GM23248 (cell line): ENCODE results near the gene GLRX5. TPM values are rescaled to one million over a fixed set of nuclear protein-coding genes. Genes with fewer than 3 reads are reported as not detected.
"Not testable (repeated sequence)": the region's sequence is repeated elsewhere in the genome, so short reads cannot be mapped to it uniquely, and the experiment has no call there.

Experiments used
- DNase-seq: peaks from one replicate; pipeline ENCODE4 v3.0.0-alpha.2; 2015
- H2AFZ ChIP-seq: fragments of 200-600 bp; sonication (generic); 2 replicates; pipeline ENCODE4 v1.6.1; 2016; ENCODE audit warnings: antibody characterized with exemption
- H3F3A ChIP-seq: fragments of 200-600 bp; sonication (generic); 2 replicates; pipeline ENCODE4 v1.6.1; 2016; ENCODE audit warnings: mild to moderate bottlenecking, antibody characterized with exemption, mixed run types; ENCODE audit not compliant: insufficient read depth
- H3K27ac ChIP-seq: fragments of 200-600 bp; sonication (generic); 2 replicates; pipeline ENCODE4 v1.5.1; 2016; ENCODE audit warnings: mild to moderate bottlenecking
- H3K27me3 ChIP-seq: fragments of 200-600 bp; sonication (generic); replicated peaks from 2 replicates; pipeline ENCODE4 v1.6.1; 2016; ENCODE audit warnings: mild to moderate bottlenecking; ENCODE audit not compliant: insufficient read depth
- H3K36me3 ChIP-seq: fragments of 200-600 bp; sonication (generic); 2 replicates; pipeline ENCODE4 v1.6.1; 2016; ENCODE audit warnings: low read depth, mild to moderate bottlenecking
- H3K4me1 ChIP-seq: fragments of 200-600 bp; sonication (generic); 2 replicates; pipeline ENCODE4 v1.6.1; 2016; ENCODE audit warnings: mild to moderate bottlenecking; ENCODE audit not compliant: insufficient read depth
- H3K4me2 ChIP-seq: fragments of 200-600 bp; sonication (generic); one replicate; pipeline ENCODE4 v1.6.1; 2016; ENCODE audit warnings: mild to moderate bottlenecking; ENCODE audit not compliant: unreplicated experiment
- H3K4me3 ChIP-seq: fragments of 200-600 bp; sonication (generic); 2 replicates; pipeline ENCODE4 v1.5.1; 2016; ENCODE audit warnings: mild to moderate bottlenecking
- H3K79me2 ChIP-seq: fragments of 200-600 bp; sonication (generic); 2 replicates; pipeline ENCODE4 v1.6.1; 2016; ENCODE audit warnings: mild to moderate bottlenecking; ENCODE audit not compliant: insufficient read depth
- H3K9ac ChIP-seq: fragments of 200-600 bp; sonication (generic); 2 replicates; pipeline ENCODE4 v1.6.1; 2016; ENCODE audit warnings: mild to moderate bottlenecking
- H3K9me2 ChIP-seq: fragments of 200-600 bp; sonication (generic); 2 replicates; pipeline ENCODE4 v1.6.1; 2016; ENCODE audit warnings: mixed run types, mild to moderate bottlenecking, moderate library complexity; ENCODE audit not compliant: insufficient read depth
- H3K9me3 ChIP-seq: fragments of 200-600 bp; sonication (generic); one replicate; pipeline ENCODE4 v1.6.1; 2017; ENCODE audit warnings: low read depth
- H4K20me1 ChIP-seq: fragments of 200-600 bp; sonication (generic); 2 replicates; pipeline ENCODE4 v1.6.0; 2016; ENCODE audit not compliant: insufficient read depth
- EZH2 ChIP-seq: fragments of 200-600 bp; sonication (generic); IDR thresholded peaks from 2 replicates; pipeline ENCODE4 v1.6.1; 2018; ENCODE audit warnings: antibody characterized with exemption, mild to moderate bottlenecking; ENCODE audit not compliant: insufficient read depth, poor library complexity, severe bottlenecking
- EZH2phosphoT487 ChIP-seq: fragments of 200-600 bp; sonication (generic); IDR thresholded peaks from 2 replicates; pipeline ENCODE4 v1.6.1; 2018; ENCODE audit warnings: antibody characterized with exemption, moderate library complexity, mild to moderate bottlenecking, low read depth; ENCODE audit not compliant: insufficient read depth
- WGBS, 2 experiments: methylation state at CpG; one replicate each; pipeline ENCODE4 v1.1.6; 2015 to 2017; ENCODE audit warnings: low lambda C conversion rate in 2 of 2, low coverage in 1 of 2; ENCODE audit errors: missing lambda C conversion rate in 2 of 2; 5-methylcytosine and 5-hydroxymethylcytosine counted together
- in situ Hi-C: fragments of 300-500 bp; cut with MboI; formaldehyde crosslinking; loops from 2 replicates; pipeline ENCODE4 v1.15.0; 2020
- polyA plus RNA-seq: library from polyadenylated mRNA; unstranded; fragments of >200 nt; fragmentation: Nextera tagmentation; extraction: Ambion mirVana; gene quantifications from 2 replicates; pipeline ENCODE4 v1.2.1, GENCODE V29; 2016
- total RNA-seq: library from RNA; depleted of rRNA; stranded (reverse); fragments of >200 nt; shearing (Covaris generic); gene quantifications from 2 replicates; pipeline ENCODE4 v1.2.3, GENCODE V29; 2014

GLRX5 gene
- total and polyA plus RNA-seq, 2 experiments from 2014 or later: 38.6 to 48.7 TPM

- H4K20me1 ChIP-seq: no peaks in the 10 kb centered on the region
- H3K4me2 ChIP-seq: no peak overlapping the region
- 6 to 8% methylated on average over 3 of the region's 3 CpGs for WGBS, 2 experiments
- H3K36me3 ChIP-seq: no peaks in the 10 kb centered on the region
- no peaks in the 10 kb centered on the region for H3K27me3 ChIP-seq
- H3K9me2 ChIP-seq: no peaks in the 10 kb centered on the region
- no peak overlapping the region for H3K4me3 ChIP-seq
- no peaks in the 10 kb centered on the region for H3K9me3 ChIP-seq
- H3F3A ChIP-seq: no peaks in the 10 kb centered on the region
- no peak overlapping the region for H3K27ac ChIP-seq
- no peak for TF ChIP-seq EZH2phosphoT487
- no peak for TF ChIP-seq EZH2
- no peaks in the 10 kb centered on the region for H3K79me2 ChIP-seq
- in situ Hi-C loops: no loop called here
- H3K9ac ChIP-seq: no peak overlapping the region
- no peak for DNase-seq
- H3K4me1 ChIP-seq: no peaks in the 10 kb centered on the region
- H2AFZ ChIP-seq: no peak overlapping the region
Measured at GRCh38 chr14:95575840-95576473, 41.1 kb downstream of the GLRX5 start.

- no peaks in the 10 kb centered on the region for H3K4me1 ChIP-seq
- no peaks in the 10 kb centered on the region for H3K79me2 ChIP-seq
- H3K36me3 ChIP-seq: no peaks in the 10 kb centered on the region
- no peaks in the 10 kb centered on the region for H3K9me2 ChIP-seq
- in situ Hi-C loops: no loop called here
- H3K4me3 ChIP-seq: no peak overlapping the region
- H3K9me3 ChIP-seq: no peaks in the 10 kb centered on the region
- 38 to 40% methylated on average over 12 of the region's 12 CpGs for WGBS, 2 experiments
- TF ChIP-seq EZH2: no peak
- TF ChIP-seq EZH2phosphoT487: no peak
- H3K27ac ChIP-seq: no peak overlapping the region
- no peaks in the 10 kb centered on the region for H3F3A ChIP-seq
- no peak overlapping the region for H2AFZ ChIP-seq
- H3K27me3 ChIP-seq: no peaks in the 10 kb centered on the region
- H3K9ac ChIP-seq: no peak overlapping the region
- DNase-seq: no peak
- H4K20me1 ChIP-seq: no peaks in the 10 kb centered on the region
- H3K4me2 ChIP-seq: no peak overlapping the region
Measured at GRCh38 chr14:95577067-95577800, 42.4 kb downstream of the GLRX5 start.

- Histone ChIP-seq H3F3A (no peaks in the 10 kb centered on the region), H3K9me2 (no peaks in the 10 kb centered on the region), H3K4me2 (no peak overlapping the region), H3K9me3 (no peaks in the 10 kb centered on the region), H2AFZ (no peak overlapping the region), H3K27me3 (no peaks in the 10 kb centered on the region), H3K27ac (no peak overlapping the region), H3K36me3 (no peaks in the 10 kb centered on the region), H3K79me2 (no peaks in the 10 kb centered on the region), H3K4me1 (no peaks in the 10 kb centered on the region), H3K4me3 (no peak overlapping the region), H3K9ac (no peak overlapping the region), H4K20me1 (no peaks in the 10 kb centered on the region)
- no peak for DNase-seq
- 1 to 4% methylated on average over 3 of the region's 3 CpGs for WGBS, 2 experiments
- in situ Hi-C loops: no loop called here
- TF ChIP-seq EZH2phosphoT487 (no peak), EZH2 (no peak)
Measured at GRCh38 chr14:95577870-95578269, 43.0 kb downstream of the GLRX5 start.

- H3F3A ChIP-seq, DNase-seq, H3K4me1 ChIP-seq, H3K9me3 ChIP-seq, in situ Hi-C loops, H3K79me2 ChIP-seq, H3K9ac ChIP-seq, H3K4me3 ChIP-seq, H2AFZ ChIP-seq, H3K27ac ChIP-seq, H3K4me2 ChIP-seq, H3K36me3 ChIP-seq, H4K20me1 ChIP-seq, H3K27me3 ChIP-seq, H3K9me2 ChIP-seq: not testable (repeated sequence)
- 41 to 51% methylated on average over 8 of the region's 8 CpGs for WGBS, 2 experiments
Measured at GRCh38 chr14:95583836-95584617, 49.2 kb downstream of the GLRX5 start.
